ENCODE measurements around the gene SLC11A2.

Gene SLC11A2

DNA sequence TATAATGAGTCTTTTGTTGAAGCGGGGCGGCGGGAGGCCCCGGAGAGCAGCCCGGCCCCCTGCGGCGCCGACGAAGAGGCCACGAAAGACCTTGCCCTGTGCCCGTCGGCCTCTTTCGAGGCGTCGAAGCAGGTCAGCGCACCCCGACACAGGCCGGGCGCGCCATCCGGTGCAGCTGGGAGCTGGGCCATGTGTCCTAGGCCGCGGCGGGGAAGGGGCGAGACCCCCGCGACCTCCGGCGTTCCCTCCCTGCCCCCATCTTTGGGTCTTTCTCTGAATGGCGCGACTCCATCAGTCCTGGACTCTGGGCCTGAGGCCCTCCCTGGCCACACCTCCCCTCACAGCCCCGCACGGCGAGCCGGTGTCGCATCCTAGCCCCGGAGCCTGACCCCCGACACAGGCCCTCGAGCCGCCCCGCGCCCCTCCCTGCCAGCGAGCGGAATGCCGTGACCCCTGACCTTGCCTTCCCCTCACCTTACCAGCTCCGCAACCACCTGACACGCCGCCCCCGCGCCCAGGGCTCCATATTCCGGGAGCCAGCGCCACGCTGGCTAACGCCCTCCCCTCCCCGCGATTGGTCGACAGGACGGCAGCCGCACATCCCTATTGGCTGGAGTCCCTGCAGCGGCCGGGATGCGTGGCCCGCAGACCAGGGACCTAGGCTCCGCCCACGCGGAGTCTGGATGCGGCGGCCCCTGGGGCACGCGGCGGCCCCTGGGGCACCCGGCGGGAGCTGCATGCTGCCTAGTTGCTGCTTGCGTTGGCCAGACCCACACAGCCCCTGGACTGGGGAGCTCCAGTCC lies at the start of gene SLC11A2:
SLC11A2 (minus strand) TSS at position 549 of the 803 bp plus-strand sequence. CDS start 15,656 bp downstream, outside the sequence.
- DNase-seq (ENCODE audit: low read depth) = peak; percentile 88

DNA sequence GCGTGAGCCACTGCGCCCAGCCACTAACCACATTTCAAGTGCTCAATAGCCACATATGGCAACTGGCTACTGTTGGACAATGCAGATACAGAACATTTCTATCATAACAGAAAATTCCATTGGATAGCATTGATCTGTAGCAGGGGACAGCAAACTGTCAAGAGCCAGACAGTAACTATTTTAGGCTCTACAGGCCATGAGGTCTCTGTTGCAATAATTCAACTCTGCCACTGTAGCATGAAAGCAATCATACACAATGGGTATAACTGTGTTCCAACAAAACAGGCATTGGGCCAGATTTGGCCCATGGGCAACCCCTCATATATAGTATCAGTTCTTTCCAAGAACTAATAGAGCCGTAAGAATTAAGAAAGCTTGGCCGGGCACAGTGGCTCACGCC lies 49.2 kb upstream of the SLC11A2 start:
- DNase-seq (ENCODE audit: low read depth) = no peak

DNA sequence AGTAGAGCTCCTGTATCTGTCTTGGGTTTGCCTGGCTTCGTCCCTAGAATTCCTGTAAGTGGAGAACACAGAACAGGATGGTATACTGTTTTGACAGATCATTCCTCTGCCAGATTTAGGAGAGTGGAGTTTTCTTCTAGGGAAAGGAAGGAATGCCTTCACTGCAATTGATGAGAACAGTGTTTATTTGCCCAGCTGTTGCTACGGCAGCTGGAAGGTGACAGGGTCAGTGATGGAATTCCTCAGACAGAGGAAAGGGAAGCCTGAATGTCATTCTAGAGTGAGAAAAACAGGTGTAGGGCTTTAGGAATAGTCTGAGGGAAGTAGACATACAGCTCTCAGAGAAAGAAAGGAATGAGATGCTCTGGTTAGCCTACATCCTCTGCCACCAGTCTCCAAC lies 45.5 kb upstream of the SLC11A2 start:
- DNase-seq (ENCODE audit: low read depth) = no peak

DNA sequence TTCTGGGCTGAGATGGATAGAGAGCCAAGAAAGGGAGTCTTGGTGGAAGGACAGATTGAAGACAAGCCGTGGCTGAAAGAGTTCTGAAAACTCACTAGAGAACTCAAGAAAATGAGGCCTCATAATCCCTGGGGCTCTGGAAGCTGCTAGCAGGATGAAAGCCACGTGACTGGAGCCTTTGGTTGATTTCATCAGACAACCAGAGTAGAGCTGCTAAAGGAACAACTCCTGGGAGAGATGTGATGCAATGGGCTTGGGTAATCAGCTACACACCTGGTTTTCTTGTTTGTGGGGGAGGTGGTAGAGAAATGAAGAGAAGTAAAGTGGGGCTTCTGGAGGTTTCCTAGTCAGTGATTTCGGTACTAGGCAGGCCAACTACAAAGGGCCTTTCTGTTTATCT lies 43.8 kb upstream of the SLC11A2 start:
- no peak for DNase-seq (ENCODE audit: low read depth)

DNA sequence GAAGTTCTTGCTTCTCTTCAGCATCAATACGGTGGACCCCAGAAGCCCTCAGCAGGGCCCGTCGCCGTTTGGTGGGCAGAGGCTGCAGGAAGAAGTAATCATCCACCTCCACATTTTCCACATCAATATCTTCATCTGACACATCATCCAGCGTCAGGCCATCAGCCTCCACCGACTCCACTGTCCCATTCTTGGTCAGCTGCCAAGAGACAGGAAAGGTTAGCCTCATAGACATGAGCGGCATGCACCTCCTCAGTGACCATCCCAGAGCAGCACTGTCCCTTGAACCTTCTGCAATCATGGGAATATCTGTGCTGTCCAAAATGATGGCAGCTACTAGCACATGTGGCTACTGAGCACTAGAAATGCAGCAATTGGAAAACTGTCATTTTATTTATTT lies 41.6 kb upstream of the SLC11A2 start:
- no peak for DNase-seq (ENCODE audit: low read depth)

DNA sequence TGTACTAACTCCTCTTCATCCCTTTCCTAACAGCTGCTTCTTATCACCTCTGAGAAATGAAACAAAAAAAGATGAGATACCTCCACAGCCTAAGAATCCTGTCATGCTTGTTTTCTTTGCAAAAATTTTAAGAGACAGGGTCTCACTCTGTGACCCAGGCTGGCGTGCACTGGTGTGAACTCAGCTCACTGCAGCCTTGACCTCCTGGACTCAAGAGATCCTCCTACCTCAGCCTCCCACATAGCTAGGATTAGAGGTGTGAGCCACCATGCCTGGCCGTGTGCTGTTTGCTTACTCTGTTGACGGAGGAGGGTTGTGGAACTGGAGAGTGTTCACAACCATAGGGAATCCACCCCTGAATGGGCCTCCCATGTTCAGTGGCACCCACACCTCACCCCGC lies 41.0 kb upstream of the SLC11A2 start:
- no peak for DNase-seq (ENCODE audit: low read depth)

DNA sequence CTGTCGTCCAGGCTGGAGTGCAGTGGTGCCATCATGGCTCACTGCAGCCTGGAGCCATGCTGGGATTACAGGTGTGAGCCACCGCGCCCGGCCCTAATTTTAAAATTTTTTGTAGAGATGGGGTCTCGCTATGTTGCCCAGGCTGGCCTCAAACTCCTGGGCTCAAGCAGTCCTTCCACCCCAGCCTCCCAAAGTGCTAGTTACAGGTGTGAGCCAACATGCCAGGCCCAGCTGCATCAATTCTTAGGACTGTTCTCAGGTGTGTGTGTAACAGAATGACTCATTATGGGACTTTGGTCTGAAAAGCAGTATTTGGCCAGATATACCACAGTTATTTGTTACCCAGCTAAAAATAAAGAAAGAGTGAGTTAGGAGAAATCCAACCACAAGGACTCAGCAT lies 39.3 kb upstream of the SLC11A2 start:
- DNase-seq (ENCODE audit: low read depth) = no peak

DNA sequence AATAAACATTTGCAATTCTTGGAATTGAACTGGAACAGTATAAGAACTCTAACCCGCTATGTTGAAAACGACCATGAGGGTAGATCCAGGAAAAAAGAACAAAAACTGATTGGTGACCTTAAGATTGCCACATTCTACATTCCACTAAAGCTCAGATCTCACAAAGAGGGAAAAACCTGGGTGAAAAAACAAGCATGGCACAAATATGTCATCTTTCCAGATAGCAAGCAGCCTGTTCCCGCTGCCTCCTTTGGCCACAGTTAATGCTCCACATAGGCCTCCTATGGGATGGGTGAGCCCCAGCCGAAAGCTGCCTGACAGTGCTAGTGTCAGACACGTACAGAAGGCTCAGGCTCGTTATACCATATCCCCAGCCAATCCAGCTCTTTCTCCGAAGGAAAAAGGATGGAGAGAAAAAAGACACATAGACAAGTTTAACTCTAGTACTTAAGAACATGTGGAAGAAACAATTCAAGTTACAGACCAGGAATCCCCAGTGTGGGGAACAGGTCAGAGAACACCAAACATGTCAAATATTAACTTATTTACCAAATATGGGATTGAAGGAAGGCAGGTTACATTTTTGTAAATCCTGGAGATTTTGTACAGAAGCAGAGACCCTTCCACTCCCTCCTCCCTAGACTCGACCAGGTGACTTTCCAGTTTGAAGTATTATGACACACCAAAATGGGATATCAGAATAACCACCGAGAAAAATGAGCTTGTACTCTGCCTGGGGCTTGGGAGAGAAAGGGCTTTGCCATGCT lies 36.6 kb upstream of the SLC11A2 start:
- no peak for DNase-seq (ENCODE audit: low read depth)

DNA sequence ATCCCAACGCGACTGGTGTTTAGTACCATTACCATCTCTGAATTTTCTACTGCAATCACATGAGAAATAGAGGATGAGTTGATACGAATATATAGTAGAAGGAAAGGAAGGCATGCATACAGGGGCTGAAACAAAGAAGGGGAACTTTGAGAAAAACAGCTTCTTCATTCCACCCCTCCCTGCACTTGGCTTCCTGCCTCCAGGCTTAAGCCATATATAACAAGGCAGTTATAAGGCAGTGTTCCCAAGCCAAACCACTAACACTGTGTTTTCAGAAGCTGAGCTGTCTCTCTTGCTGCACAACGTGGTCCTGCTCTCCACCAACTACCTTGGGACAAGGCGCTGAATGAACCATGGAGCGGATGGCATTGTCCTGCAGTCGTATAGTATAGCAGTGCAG lies 32.9 kb upstream of the SLC11A2 start:
- no peak for DNase-seq (ENCODE audit: low read depth)

DNA sequence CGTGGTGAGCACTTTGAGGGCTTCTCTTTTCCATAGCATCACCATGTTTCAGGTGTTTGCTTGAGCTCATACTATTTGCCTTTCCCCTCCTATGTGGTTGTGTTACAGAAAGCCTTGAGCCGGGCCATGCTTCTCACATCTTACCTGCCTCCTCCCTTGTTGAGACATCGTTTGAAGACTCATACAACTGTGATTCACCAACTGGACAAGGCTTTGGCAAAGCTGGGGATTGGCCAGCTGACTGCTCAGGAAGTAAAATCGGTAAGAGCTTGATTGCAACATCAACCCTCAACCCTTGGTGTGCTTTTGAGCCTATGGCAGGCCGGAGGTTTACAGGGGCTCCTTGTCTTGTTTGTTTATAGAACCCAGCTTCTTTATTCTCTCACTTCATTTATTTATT lies 30.1 kb upstream of the SLC11A2 start:
- no peak for DNase-seq (ENCODE audit: low read depth)

DNA sequence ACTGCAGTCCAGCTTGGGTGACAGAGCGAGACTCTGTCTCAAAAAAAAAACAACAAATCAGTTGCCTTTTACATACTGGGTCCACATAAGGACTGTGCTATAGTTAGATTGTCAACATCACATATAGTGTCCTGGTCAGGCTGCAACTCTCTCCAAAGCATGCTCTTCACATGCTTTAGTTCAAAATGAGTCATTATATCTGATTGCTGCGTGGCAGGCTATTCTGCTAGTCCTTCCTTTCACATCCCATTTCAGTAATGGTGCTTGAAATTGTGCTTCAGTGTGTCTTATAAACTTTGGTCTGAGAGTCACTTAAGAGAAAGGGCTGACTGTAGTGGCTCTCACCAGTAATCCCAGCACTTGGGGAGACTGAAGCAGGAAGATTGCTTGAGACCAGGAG lies 28.9 kb upstream of the SLC11A2 start:
- DNase-seq (ENCODE audit: low read depth) = no peak

DNA sequence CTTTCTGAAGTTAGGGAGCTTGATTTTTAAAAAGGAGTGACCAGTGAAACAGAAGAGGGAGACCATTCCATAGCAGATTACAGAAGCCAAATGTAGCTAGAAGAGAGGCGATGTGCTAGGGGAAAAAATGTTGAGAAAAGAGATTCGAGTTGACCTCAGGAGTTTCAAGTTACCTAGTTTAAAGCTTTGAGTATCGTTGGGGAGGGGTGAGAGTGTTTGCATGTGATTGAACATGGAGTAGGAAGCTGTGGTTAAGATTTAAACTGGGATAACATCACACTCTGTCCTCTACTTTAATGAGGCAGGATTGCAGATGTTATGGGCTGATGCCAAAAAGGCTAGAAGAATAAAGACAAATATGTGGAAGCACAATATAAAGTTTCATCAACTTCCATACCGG lies 25.6 kb upstream of the SLC11A2 start:
- DNase-seq (ENCODE audit: low read depth) = no peak

DNA sequence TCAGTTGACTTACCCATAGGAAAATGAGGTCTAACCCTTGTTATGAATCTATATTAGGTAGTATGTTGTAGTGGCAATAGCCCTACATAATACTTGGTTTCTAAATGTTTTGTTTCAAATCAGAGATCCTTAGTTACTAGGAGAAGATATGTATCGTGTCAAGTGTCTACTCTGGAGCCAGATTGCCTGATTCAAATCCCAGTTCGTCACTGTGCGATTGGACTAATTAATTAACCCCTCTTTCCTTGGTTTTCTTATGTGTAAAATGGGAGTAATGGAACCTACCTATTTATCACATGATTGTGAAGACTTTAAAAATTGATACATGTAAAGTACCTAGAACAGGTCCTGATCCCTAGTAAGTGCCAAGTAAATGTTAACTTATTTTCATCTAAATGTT lies 23.3 kb upstream of the SLC11A2 start:
- DNase-seq (ENCODE audit: low read depth) = no peak

DNA sequence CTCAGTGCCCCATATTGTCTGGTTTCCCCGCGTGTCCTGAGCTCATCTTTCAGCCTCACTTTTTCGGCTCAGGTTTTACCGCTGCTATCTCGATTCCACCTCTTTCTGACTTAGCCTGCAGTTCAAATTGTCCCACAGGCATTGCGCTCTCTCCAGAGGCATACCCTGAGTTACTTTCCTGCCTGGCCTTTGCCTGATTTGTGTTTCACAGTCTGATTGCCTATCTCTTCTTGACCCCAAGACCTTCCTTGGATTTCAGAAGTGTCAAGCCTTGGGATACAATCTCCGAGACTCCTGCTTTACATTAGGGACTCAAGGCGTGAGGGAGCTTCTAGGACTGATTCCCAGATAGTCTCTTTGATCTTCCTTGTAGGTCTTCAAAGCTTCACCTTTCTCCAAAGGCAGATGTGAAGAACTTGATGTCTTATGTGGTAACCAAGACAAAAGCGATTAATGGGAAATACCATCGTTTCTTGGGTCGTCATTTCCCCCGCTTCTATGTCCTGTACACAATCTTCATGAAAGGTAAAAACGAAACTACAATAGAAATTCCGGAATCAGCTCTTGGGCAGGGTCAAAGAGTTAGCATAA lies 22.6 kb upstream of the SLC11A2 start:
- no peak for DNase-seq (ENCODE audit: low read depth)

DNA sequence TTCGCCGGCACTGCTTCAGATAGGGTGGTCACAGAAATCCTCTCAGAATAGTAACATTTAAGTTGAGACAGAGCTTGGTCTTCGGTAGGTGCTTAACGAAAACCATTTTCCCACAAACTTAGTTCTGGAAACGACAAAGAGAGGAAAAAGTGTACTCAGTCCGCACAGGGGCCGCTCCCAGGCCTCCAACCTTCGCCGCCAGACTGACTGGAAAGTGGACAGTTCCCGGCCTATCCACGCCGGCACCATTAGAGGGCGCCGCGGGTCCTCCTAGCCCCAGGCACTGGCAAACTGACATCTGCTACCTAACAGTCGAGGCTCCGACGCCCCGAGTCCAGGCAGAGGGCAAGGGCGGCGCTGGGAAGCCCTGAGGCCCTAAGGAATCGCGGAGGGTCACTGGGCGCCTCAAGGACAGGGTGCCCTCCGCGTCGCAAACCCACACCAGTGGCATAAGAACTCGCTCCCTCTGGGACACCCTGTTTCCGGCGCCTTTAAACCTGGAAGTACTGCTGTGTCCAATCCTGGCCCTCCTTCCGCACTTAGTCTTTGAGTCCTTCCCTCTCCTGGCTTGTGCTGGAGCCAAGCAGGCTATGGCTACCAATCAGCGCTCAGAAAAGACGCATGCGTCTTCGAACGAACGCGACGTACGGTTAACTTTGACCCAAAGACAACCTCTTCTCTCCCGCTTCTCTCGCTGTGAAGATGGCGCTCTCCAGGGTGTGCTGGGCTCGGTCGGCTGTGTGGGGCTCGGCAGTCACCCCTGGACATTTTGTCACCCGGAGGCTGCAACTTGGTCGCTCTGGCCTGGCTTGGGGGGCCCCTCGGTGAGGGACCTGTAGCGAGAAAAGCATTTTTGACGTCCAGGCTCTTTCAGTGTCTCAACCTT lies 21.7 kb upstream of the SLC11A2 start, which contains the start of gene LETMD1:
LETMD1 (plus strand) TSS at position 673 of the 886 bp plus-strand sequence; CDS start at position 703, 30 bp downstream.
- DNase-seq (ENCODE audit: low read depth) = peak; percentile 85

DNA sequence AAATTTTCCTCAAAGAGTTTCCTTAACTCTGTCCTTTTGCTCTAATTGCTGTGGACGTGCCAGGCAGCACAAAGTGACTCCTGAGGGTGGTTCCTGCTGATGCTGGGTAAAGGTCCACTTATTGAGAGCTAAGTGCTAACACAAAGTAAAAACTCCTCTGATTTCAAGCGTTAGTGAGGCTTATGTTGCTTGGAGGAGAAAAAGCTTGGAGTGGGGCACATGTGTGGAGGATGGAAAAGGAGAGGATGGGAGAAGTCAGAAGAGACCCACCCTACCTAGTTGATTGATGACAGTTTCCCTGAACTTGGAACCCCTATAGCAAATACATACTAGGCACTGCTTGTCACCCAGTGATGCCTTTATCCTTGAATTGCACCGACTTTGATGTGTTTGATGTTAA lies 10.1 kb upstream of the SLC11A2 start:
- DNase-seq (ENCODE audit: low read depth) = no peak

DNA sequence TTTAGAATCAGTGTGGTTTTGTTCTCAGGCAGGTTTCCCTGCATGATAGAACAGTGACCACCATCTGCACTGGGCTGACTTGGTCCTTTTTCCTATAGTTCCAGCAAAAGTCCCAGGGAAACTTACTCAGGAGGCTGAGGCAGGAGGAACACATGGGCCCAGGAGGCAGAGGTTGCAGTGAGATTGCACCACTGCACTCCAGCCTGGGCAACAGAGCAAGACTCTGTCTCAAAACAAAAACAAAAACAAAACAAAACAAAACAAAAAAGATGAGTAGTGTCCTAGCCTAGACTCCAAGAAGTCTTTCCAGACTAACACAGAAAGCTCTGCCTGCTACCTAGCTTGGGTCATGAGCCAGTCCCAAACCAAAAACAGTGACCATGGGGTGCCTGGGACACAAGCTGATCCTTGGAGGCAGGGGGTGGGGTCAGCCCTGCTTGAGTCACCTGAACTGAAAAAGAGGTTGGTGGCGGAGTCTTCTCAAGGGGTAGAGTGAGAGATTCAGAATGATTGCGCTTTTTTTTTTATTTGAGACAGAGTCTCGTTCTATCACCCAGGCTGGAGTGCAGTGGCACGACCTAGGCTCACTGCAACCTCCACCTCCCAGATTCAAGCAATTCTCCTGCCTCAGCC lies 7.4 kb upstream of the SLC11A2 start:
- DNase-seq (ENCODE audit: low read depth) = no peak

DNA sequence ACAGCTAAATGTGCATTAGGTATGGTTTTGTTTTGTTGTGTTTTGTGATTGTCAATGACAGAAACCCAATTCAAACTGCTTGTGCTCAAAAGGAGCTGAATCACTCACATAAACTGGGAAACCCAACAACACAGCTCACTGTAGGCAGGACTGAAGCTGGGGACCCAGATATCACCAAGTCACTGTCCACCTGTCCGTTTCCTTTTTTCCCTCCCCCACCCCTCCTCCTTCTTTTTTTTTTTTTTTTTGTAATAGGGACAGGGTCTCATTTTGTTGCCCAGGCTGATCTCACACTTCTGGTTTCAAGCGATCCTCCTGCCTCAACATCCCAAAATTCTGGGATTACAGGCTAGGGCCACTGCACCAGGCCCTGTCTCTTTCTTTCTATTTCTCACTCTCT lies 6.9 kb upstream of the SLC11A2 start:
- DNase-seq (ENCODE audit: low read depth) = no peak

DNA sequence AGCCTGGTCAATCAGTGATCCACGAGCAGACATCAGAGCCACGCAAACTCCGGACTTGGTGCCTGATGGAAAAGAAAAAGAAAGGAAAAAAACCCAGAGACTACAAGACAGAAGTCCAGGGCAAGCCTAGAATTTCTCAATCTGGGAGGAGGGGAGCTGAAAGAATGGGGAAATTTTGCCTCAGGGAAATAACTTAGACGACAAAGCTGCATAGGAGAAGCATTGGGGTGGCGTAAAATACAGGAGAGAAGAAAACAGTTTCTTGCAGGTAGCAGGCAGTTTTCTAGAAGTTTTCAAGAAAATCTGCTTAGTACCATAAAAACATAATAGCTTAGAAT lies 2.6 kb upstream of the SLC11A2 start:
- DNase-seq (ENCODE audit: low read depth) = no peak

DNA sequence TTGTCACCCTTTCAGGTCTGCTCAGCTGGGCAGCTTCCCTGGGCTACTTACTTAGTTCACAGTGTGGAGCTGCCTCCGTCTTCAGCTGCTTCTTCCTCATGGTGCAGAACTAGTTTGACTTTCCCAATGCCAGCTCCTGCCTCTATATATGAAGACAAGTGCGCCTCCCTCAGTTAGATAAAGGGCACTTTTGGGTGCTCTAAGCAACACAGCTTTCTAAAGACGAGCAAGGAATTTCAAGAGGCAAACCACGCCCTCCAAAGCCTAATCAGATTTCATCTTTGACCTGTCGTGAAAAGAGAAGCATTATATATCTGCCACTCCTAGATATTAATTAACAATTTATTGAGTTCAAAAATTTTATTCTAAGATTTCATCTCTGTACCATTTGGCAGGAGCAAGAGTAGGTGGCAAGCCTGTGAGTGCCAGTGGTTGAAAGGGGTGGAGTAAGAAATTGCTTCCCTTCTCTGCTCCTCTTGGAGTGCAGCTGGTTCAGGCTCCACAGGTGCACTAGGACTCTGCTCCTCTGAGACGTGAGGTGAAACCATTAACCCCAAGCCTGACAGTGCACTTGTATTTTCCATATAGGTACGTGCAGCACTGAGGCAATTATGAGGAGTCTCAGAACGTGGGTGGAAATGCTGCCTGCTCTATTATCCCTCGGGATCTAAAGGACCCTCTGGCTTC lies 2.1 kb upstream of the SLC11A2 start:
- DNase-seq (ENCODE audit: low read depth) = no peak

DNA sequence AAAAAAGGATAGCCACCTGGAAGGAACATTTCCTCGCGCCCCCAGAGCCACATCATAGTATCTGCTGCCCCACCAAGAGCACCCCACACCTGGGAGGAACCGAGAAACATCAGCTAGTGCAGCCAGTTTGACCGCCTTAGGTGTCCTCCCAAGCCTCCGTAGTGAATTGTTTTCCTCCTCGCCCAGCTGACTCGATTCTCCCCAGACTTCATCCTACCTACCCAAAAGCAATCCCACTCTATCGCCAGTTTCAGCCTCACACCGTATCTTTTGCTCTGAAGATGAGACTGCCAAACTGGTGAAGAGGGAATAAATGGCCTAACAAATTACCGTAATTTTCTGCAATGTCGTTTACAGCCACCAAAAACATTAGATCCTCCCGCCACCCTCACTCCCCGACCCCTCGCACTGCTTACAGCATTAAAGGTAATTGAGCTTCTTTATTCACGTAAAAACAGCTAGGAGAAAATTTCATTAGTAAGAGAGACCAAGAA lies 1.2 kb upstream of the SLC11A2 start:
- DNase-seq (ENCODE audit: low read depth) = no peak
